Activated naive CD4-positive, alpha-beta T cell treated with anti-CD3 and anti-CD28 coated beads, Interleukin-2, amount 10 ng/mL, durations not matched to agents 5 hours and 36 hours (primary cell): ENCODE results near the gene LAMC3. TPM values are rescaled to one million over a fixed set of nuclear protein-coding genes. Genes with fewer than 3 reads are reported as not detected.

Experiments used
- total RNA-seq, 2 experiments: library from RNA; stranded (reverse); gene quantifications; one replicate each; pipeline ENCODE4 v1.2.3, GENCODE V29; 2021

The LAMC3 gene
- under 1 TPM; 0.10 to 0.22 TPM for total RNA-seq

GRCh38 chr9:131008909-131009618 lies at the start of gene LAMC3:
TSS of gene LAMC3 (plus strand) at chr9:131009174. CDS start at chr9:131009215, 41 bp downstream.

GRCh38 chr9:131096269-131097125 lies 87.5 kb downstream of the LAMC3 start, which contains the start of gene AIF1L:
TSS of gene AIF1L (plus strand) at chr9:131096531. CDS start at chr9:131096630, 99 bp downstream.

GRCh38 chr9:131125288-131126058 lies 116.5 kb downstream of the LAMC3 start, which contains the start of gene NUP214:
TSS of gene NUP214 (plus strand) at chr9:131125586. CDS start at chr9:131125705, 119 bp downstream.

Other genes starting within 250 kb of the LAMC3 start
- gene ABL1, start 173.9 kb upstream of the LAMC3 start, total RNA-seq = 10 to 100 TPM; 28.1 to 33.2 TPM
- gene QRFP, start 112.4 kb upstream of the LAMC3 start, total RNA-seq = not detected
- gene FIBCD1, start 69.9 kb upstream of the LAMC3 start, total RNA-seq = not detected
- 1 to 10 TPM; 1.4 to 2.1 TPM for gene AIF1L, start 87.4 kb downstream of the LAMC3 start, total RNA-seq
- gene NUP214, start 116.4 kb downstream of the LAMC3 start, total RNA-seq = 10 to 100 TPM; 47.9 to 54.4 TPM